K562 (cell line): ENCODE results near the gene DAPK1.

ENCODE experiments used
- DNMT1 ChIP-seq: fragments of 450-650 bp; IDR thresholded peaks from 2 replicates; pipeline ENCODE4 v1.6.1; 2016; ENCODE audit warnings: antibody characterized with exemption, mild to moderate bottlenecking
- FOXP4 ChIP-seq: sonication (generic); formaldehyde crosslinking; IDR thresholded peaks from 2 replicates; pipeline ENCODE4 v1.8.0; 2022; ENCODE audit warnings: mild to moderate bottlenecking, missing genetic modification reagents, borderline replicate concordance
- KAT8 ChIP-seq: fragments of 450-650 bp; IDR thresholded peaks from 2 replicates; pipeline ENCODE4 v1.6.1; 2016; ENCODE audit warnings: low read depth, mild to moderate bottlenecking
- KDM5B ChIP-seq: fragments of 200-600 bp; sonication (generic); IDR thresholded peaks from 2 replicates; pipeline ENCODE4 v1.6.1; 2012; ENCODE audit warnings: low read depth, mild to moderate bottlenecking, moderate library complexity, low read length, control low read depth, inconsistent platforms; ENCODE audit not compliant: insufficient replicate concordance
- MED1 ChIP-seq: sonication (generic); formaldehyde crosslinking; IDR thresholded peaks from 2 replicates; pipeline ENCODE4 v1.8.1; 2023; ENCODE audit warnings: missing genetic modification reagents, borderline replicate concordance
- MTA3 ChIP-seq: fragments of 450-650 bp; formaldehyde crosslinking; IDR thresholded peaks from 2 replicates; pipeline ENCODE4 v1.6.1; 2017; ENCODE audit warnings: mild to moderate bottlenecking, borderline replicate concordance
- PHF20 ChIP-seq: fragments of 450-650 bp; IDR thresholded peaks from 2 replicates; pipeline ENCODE4 v1.6.1; 2018; ENCODE audit not compliant: partially characterized antibody
- RBBP5 ChIP-seq: fragments of 200-600 bp; sonication (generic); IDR thresholded peaks from 2 replicates; pipeline ENCODE4 v1.6.1; 2012; ENCODE audit warnings: borderline replicate concordance, mild to moderate bottlenecking, low read length, control low read depth, inconsistent platforms; ENCODE audit not compliant: insufficient read depth, poor library complexity, severe bottlenecking
- SMARCC2 ChIP-seq: fragments of 450-650 bp; IDR thresholded peaks from 2 replicates; pipeline ENCODE4 v1.6.1; 2017; ENCODE audit warnings: antibody characterized with exemption, moderate library complexity, mild to moderate bottlenecking, low read depth
- SP2 ChIP-seq: IDR thresholded peaks from 2 replicates; pipeline ENCODE4 v1.6.1; 2011; ENCODE audit warnings: mild to moderate bottlenecking, low read depth, low read length, moderate library complexity; ENCODE audit not compliant: poor library complexity, severe bottlenecking; ENCODE audit errors: extremely low read depth
- SREBF2 ChIP-seq: sonication (generic); formaldehyde crosslinking; IDR thresholded peaks from 2 replicates; pipeline ENCODE4 v1.4.0; 2020; ENCODE audit warnings: mild to moderate bottlenecking, missing genetic modification reagents
- TAF1 ChIP-seq: IDR thresholded peaks from 2 replicates; pipeline ENCODE4 v1.6.1; 2011; ENCODE audit warnings: mild to moderate bottlenecking, low read length, moderate library complexity; ENCODE audit not compliant: insufficient read depth, control insufficient read depth, severe bottlenecking; ENCODE audit errors: extremely low read depth
- TCF7L2 ChIP-seq: fragments of 150-350 bp; IDR thresholded peaks from 2 replicates; pipeline ENCODE4 v1.6.1; 2016; ENCODE audit warnings: low read depth, mild to moderate bottlenecking, low read length, moderate library complexity
- TF ChIP-seq, protein P1 (sequence below), 3 experiments: IDR thresholded peaks in 2 of 3; conservative IDR thresholded peaks in 1 of 3; 2 replicates each; pipeline ENCODE4 v1.5.1; 2011 to 2012; ENCODE audit warnings: low read length in 3 of 3, mild to moderate bottlenecking in 3 of 3, control low read depth in 2 of 3, improper control_type of control experiment in 1 of 3, inconsistent platforms in 1 of 3, low read depth in 1 of 3, mixed read lengths in 1 of 3, moderate library complexity in 1 of 3; ENCODE audit not compliant: insufficient read depth in 2 of 3

DNA sequence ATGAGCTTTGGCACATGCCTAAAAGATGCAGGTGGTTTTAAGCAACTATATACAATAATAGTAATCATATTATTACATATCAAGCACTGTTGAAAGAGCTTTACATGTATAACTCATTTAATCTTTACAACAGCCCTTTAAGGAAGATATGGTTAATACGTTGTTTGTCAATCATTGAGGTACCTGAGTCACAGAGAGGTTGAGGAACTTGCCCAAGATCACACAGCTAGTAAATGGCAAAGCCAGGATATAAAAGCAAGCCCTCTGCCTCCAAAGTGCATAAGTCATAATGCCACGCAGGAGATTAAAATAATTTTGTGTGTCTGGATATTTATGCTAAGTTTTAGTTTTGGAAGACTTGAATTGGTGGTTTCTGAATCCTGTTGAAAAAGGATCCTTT, 90.2 kb downstream of the DAPK1 start:
- TF ChIP-seq, protein P1, sequence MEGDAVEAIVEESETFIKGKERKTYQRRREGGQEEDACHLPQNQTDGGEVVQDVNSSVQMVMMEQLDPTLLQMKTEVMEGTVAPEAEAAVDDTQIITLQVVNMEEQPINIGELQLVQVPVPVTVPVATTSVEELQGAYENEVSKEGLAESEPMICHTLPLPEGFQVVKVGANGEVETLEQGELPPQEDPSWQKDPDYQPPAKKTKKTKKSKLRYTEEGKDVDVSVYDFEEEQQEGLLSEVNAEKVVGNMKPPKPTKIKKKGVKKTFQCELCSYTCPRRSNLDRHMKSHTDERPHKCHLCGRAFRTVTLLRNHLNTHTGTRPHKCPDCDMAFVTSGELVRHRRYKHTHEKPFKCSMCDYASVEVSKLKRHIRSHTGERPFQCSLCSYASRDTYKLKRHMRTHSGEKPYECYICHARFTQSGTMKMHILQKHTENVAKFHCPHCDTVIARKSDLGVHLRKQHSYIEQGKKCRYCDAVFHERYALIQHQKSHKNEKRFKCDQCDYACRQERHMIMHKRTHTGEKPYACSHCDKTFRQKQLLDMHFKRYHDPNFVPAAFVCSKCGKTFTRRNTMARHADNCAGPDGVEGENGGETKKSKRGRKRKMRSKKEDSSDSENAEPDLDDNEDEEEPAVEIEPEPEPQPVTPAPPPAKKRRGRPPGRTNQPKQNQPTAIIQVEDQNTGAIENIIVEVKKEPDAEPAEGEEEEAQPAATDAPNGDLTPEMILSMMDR (IDR thresholded peaks at IDR 0.05 in 2 of 3, conservative IDR thresholded peaks at IDR 0.05 in 1 of 3; ENCODE audit: insufficient read depth in 2 of 3, low read depth in 1 of 3, low read length in 3 of 3) = no peak
- no peak for TF ChIP-seq DNMT1
- TF ChIP-seq KDM5B = no peak
- TF ChIP-seq KAT8 = no peak
- no peak for TF ChIP-seq SP2
- no peak for TF ChIP-seq RBBP5
- no peak for TF ChIP-seq TAF1
- TF ChIP-seq MED1 (CRISPR knock-in tag) = no peak
- TF ChIP-seq SMARCC2 = no peak
- TF ChIP-seq PHF20 = no peak
- no peak for TF ChIP-seq MTA3
- no peak for TF ChIP-seq TCF7L2
- TF ChIP-seq FOXP4 (CRISPR knock-in tag) = no peak
- TF ChIP-seq SREBF2 (CRISPR knock-in tag) = no peak
